Measurements from ENCODE around the gene LRRC74A.
A peak's percentile ranks its signal among the peaks of the same experiment; 100 is the strongest.

Gene LRRC74A

GRCh38 chr14:76918782-76919394, 92.7 kb downstream of the LRRC74A start:
- DNase-seq, result peak in 54 of 56 donors; percentile 41 to 95 (median 80)
